ENCODE data around the gene ALG10B.
A peak's percentile ranks its signal among the peaks of the same experiment; 100 is the strongest.
"Not testable (repeated sequence)": the region's sequence is repeated elsewhere in the genome, so short reads cannot be mapped to it uniquely, and the experiment has no call there.

ALG10B gene, protein sequence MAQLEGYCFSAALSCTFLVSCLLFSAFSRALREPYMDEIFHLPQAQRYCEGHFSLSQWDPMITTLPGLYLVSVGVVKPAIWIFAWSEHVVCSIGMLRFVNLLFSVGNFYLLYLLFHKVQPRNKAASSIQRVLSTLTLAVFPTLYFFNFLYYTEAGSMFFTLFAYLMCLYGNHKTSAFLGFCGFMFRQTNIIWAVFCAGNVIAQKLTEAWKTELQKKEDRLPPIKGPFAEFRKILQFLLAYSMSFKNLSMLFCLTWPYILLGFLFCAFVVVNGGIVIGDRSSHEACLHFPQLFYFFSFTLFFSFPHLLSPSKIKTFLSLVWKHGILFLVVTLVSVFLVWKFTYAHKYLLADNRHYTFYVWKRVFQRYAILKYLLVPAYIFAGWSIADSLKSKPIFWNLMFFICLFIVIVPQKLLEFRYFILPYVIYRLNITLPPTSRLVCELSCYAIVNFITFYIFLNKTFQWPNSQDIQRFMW

DNA sequence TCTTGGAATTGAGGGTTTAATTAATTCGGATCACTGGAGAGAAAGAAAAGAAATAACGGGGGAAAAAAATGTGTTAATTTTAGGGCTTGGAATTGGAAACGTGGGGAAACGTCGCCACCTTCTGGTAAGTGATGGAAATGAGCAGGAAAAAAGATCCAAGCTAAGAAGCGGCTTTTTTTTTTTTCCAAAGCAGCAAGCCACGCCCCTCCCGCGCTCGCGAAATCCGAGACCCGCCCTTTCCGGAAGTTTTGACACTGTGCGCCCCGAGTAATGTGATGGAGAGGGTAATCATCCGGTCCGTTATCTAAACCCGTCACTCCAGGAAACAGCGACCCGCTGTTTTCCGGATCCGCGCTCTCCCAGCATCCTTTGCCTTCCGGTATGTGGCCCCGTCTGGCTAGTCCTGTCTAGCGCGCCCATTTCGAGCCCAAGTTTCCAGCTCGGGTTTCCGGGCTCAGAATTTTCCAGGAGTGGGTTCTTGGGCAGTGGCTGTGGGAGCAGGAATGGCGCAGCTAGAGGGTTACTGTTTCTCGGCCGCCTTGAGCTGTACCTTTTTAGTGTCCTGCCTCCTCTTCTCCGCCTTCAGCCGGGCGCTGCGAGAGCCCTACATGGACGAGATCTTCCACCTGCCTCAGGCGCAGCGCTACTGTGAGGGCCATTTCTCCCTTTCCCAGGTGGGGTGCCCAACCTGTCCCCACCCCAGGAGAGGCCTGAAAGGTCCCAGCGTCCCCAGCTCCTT, at the start of gene ALG10B:
TSS of gene ALG10B (plus strand) at position 384 of the 739 bp plus-strand sequence. CDS start at position 504, 120 bp downstream.
- TF ChIP-seq ZNF274 (IDR thresholded peaks at IDR 0.05; ENCODE audit: low read depth, low read length) = no peak
- H3K4me3 ChIP-seq (ENCODE audit: low read length) = peak within 1 kb of the TSS; percentile 82

DNA sequence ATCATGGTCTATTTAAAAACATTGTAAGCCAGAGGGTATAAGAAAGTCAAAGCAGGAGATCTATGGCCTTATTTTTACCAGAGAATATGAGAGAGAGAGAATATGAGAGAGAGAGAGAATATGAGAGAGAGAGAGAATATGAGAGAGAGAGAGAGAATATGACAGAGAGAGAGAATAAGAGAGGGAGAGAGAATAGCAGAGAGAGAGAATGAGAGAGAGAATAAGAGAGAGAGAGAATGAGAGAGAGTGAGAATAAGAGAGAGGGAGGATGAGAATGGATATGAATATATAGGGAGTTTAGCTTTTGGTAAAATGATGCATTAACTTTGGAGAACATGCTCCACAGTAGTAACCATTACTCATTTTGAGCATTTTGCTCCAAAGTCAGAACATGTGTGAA, 48.0 kb upstream of the ALG10B start:
- no peak overlapping the region for H3K4me3 ChIP-seq (ENCODE audit: low read length)
- no peak for TF ChIP-seq ZNF274 (IDR thresholded peaks at IDR 0.05; ENCODE audit: low read depth, low read length)

DNA sequence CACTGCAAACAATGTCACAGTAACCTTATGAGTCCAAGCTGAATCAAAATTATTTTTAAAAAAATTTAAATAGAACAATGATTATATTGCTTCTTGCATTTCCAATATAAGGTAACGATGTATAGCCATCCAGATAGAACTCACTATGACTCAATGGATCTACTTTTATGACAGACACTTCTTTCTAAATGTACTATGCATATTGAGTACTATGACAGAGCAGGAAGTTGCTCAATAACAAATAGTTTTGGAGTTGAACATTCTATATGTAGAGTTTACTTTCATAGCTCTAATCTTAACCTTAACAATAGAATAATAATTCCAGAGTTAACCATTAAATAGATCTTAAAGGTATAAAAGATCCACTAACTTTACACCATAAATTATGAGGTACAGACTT, 46.7 kb upstream of the ALG10B start:
- no peak for TF ChIP-seq ZNF274 (IDR thresholded peaks at IDR 0.05; ENCODE audit: low read depth, low read length)

DNA sequence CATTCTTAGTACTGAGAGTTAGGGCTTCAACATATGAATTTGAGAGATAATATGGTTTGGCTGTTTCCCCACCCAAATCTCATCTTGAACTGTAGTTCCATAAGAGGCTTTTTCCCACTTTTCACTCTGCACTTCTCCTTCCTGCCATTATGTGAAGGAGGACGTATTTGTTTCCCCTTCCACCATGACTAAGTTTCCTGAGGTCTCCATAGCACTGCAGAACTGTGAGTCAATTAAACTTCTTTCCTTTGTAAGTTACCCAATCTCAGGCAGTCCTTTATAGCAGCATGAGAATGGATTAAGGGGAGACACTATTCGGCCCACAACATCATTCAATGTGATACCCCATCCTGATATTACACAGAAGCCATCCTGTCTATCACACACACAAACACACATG, 36.8 kb upstream of the ALG10B start:
- no peak for TF ChIP-seq ZNF274 (IDR thresholded peaks at IDR 0.05; ENCODE audit: low read depth, low read length)

More for the DNA sequence above, 46.7 kb upstream of the ALG10B start:
- H3K4me3 ChIP-seq (ENCODE audit: low read length) = no peak overlapping the region

DNA sequence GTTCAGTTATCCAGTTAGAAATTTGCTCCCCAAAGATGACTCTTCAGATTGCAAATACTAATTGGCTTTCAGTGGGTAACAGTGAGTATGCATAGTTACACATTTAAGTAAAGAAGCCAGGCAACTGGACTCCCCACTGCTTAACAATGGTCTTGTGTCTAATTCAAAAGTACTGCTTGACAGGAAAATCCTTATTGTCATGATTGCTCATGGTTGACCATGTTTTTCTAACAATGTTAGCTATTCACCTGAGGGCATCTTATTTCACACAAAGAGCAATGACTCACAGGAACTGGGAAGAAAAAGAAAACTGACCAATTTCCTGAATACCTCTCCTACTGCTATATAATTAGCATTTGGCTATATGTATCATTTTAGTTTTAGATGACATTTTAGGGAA, 33.7 kb upstream of the ALG10B start:
- H3K4me3 ChIP-seq (ENCODE audit: low read length) = no peak overlapping the region
- TF ChIP-seq ZNF274 (IDR thresholded peaks at IDR 0.05; ENCODE audit: low read depth, low read length) = no peak

More for the DNA sequence above, 36.8 kb upstream of the ALG10B start:
- no peak overlapping the region for H3K4me3 ChIP-seq (ENCODE audit: low read length)

DNA sequence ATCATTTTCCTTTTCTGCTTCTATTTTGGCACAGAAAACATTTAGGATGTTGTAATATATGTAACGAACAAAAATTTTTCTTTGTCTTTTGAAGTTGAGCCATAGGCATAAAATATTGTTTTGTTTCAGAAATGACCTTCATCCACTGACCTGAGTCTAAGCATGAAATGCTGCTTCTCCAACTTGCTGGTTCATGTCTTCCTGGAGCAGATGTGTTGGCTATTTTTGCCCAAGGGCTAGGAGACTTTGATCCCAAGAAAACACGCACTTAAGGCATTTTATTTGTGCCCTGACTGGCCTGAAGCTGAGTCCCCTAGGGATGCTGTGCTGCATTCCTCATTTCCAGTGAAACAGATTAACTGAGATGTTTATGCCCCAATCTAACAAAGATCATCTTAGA, 27.2 kb upstream of the ALG10B start:
- H3K4me3 ChIP-seq (ENCODE audit: low read length) = no peak overlapping the region
- no peak for TF ChIP-seq ZNF274 (IDR thresholded peaks at IDR 0.05; ENCODE audit: low read depth, low read length)

DNA sequence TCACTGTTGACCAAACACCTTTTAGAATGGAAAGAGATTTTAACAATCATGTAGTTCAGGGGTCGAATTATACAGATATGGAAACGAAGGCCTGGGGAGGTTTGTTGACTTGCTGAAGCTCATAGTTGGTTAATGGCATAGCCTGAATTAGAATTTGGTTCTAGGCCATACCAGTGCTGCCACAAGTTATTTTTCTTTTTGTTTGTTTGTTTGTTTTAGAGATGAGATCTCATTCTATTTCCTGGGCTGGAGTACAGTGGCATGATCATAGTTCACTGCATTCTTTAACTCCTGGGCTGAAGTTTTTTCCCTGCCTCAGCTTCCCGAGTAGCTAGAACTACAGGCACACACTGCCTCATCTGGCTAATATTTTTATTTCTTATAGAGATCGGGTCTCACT, 25.4 kb upstream of the ALG10B start:
- no peak for TF ChIP-seq ZNF274 (IDR thresholded peaks at IDR 0.05; ENCODE audit: low read depth, low read length)
- no peak overlapping the region for H3K4me3 ChIP-seq (ENCODE audit: low read length)

DNA sequence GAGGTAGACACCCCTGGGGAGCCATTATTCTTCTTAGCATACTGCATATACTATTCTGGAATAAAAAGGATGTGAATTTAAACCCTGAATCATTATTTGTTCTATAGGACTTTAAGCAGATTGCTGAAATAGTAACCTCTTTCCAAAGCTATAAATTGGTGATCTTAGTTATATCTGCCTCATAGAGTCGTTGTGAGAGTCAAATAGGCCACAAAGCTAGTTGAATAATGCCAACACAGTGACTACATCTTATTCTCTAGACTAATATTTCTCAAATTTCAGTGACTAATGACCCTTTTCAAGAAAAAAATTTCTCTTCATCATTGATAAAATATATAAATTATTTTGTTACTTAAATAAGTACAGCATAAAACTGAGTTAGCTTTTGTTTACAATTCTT, 13.6 kb upstream of the ALG10B start:
- not testable (repeated sequence) for H3K4me3 ChIP-seq (ENCODE audit: low read length)

DNA sequence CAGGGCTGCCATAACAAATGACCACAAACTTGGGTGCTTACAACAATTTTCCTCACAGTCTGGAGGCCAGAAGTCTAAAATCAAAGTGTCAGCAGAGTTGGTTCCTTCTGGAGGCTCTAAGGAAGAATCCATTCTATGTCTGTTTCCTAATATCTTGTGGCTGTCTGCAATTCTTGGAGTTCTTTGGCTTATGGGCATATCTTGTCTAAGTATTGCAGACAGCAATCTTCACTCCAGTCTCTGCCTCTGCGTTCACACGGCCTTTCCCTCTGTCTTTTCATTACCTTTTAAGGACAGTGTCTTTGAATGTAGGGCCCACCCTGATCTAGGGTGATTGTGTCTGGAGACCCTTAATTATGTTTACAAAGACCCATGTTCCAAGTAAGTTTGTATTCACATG, 5.4 kb downstream of the ALG10B start:
- H3K4me3 ChIP-seq (ENCODE audit: low read length) = not testable (repeated sequence)

DNA sequence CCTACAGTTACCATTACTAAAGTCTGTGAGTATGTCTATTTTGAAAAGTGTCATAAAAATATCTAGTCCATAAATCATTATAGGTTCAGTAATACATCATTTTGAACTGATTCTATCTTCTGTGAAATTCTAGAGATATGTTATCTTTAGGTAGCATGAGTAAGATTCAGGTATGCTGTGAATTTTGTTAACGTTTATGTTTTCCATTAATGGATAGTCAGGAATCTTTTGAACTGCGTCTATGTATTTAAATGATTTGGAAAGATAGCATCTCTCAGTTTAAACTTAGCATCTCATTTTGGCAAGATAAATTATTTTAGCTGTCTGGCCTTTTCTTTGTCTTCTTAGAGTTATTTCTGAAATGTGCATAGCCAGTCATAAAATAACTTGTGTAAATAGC, 8.3 kb downstream of the ALG10B start:
- no peak for TF ChIP-seq ZNF274 (IDR thresholded peaks at IDR 0.05; ENCODE audit: low read depth, low read length)
- no peak overlapping the region for H3K4me3 ChIP-seq (ENCODE audit: low read length)

DNA sequence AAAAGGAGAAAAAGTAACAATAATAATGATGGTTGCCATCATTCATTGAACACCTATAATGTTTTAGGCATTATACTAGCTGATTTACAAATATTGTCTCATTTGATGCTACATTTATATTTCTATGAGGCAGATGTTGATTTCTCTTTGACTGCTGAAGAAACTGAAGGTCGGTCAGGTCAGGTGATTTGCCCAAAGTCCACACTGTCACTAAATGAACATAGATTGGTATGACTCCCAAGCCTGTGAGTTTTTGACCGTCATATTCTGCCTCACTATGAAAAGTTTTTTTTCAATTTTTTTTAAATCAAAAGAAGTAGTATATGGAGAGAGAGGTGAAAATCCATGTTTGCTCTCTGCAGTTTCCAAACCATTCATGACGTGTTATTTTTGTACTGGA, 10.8 kb downstream of the ALG10B start:
- H3K4me3 ChIP-seq (ENCODE audit: low read length) = no peak overlapping the region
- TF ChIP-seq ZNF274 (IDR thresholded peaks at IDR 0.05; ENCODE audit: low read depth, low read length) = no peak

DNA sequence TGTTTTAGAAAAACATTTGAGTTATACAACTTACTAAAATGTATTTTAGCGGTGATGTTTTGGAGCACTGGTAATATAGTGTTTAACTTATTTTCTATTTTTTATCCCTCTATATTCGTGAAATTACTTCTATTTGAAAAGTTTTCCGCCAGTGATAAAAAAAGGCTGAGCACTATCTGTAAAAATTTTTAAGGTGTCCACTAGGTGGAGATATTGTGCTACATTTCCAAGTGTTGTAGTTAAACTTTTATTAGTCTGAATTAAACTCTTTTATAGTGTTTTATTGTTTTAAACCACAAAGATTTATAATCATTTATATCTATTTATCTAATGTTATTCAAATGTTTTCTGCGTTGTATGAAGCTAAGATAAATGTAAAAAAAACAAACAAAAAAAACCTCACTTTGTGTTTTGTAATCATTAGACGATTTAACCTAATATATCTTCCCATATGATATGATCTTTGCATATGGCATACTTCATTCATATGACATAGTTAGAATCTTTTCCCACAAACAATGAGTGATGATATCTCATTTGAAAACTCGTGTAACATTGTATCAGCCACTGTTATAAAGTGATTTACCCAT, 11.8 kb downstream of the ALG10B start:
- no peak overlapping the region for H3K4me3 ChIP-seq (ENCODE audit: low read length)
- no peak for TF ChIP-seq ZNF274 (IDR thresholded peaks at IDR 0.05; ENCODE audit: low read depth, low read length)

DNA sequence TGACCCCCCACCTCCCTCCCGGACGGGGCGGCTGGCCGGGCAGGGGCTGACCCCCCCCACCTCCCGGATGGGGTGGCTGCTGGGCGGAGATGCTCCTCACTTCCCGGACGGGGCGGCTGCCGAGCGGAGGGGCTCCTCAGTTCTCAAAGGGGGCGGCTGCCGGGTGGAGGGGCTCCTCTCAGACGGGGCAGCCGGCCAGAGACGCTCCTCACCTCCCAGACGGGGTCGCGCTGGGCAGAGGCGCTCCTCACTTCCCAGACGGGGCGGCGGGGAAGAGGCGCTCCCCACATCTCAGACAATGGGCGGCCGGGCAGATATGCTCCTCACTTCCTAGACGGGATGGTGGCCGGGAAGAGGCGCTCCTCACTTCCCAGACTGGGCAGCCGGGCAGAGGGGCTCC, 13.8 kb downstream of the ALG10B start:
- not testable (repeated sequence) for H3K4me3 ChIP-seq (ENCODE audit: low read length)

DNA sequence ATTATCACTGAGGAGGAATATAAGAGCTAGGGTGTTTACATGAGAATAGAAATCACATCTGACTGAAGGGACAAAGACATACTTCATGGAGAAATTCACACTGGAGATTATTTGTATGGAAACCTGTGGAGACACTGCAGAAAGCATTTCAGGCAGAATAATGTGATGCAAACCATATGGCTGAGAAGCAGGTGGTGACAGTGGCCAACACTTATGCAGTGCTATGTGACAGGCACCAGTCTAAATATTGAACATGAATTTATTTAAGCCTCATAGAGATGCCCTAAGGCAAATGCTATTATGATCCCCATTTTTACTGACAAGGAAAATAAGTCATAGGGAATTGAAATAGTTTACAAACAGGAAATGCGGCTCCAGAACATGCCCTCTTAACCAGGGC, 16.2 kb downstream of the ALG10B start:
- TF ChIP-seq ZNF274 (IDR thresholded peaks at IDR 0.05; ENCODE audit: low read depth, low read length) = no peak
- no peak overlapping the region for H3K4me3 ChIP-seq (ENCODE audit: low read length)

DNA sequence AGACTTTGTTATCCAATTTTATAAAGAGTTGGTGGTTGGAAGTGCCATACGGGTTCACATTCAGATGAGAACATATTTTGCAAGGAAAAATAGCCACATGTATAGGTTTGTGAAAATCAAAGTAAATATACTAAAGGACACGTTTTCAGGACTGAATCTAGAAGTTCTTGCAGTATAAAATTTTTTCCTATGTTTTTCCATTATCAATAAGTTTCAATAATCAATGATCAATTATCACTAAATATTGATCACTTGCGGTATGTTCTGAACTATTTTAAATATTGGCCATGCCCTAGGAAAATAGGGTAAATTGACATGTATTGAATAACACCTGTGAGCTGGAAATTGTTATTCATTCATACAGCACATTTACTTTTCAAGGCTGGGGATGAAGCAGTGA, 25.9 kb downstream of the ALG10B start:
- H3K4me3 ChIP-seq (ENCODE audit: low read length) = no peak overlapping the region
- no peak for TF ChIP-seq ZNF274 (IDR thresholded peaks at IDR 0.05; ENCODE audit: low read depth, low read length)

DNA sequence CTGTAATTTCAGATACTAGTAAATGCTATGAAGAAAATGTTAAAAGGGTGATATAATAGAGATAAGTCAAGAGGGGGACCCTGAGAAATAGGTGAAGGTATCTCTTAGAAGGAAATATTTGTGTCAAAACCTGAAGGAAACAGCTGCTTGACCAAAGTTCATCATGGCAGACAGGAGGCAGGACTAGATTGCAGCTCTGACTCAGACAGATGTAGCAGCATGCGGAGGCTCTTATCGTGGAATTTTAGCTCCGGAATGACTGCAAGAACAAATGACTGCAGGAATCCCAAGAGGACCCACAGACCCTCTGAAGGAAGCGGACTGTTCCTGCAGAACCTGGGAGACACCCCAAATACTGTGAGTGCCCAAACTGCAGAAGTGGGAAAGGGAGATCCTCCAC, 26.7 kb downstream of the ALG10B start:
- not testable (repeated sequence) for H3K4me3 ChIP-seq (ENCODE audit: low read length)

DNA sequence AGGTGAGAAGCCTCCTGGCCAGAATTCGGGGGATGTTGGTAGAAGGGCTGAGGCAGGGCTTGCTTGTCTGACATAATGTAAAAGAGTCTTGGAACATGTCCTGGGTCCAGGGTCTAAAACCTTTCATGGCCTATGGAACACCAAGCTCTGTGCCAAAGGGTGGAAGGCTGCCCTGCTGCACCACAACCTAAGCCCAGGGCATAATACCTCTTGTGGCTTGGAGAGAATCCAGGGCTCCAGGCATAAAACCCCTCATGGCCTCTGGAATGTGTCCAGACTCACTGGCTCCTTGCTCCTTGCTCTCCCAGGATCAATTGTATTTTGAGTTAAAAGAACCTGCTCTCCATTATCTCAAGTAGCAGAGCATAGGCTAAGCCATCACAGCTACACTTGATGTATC, 27.3 kb downstream of the ALG10B start:
- not testable (repeated sequence) for H3K4me3 ChIP-seq (ENCODE audit: low read length)
